Mesendoderm (in vitro differentiated cells): ENCODE results near the gene DLEU7.

Experiments used
- DNase-seq: peaks from one replicate; pipeline ENCODE4 v3.0.0; 2013
- H2AK5ac ChIP-seq: 2 replicates; pipeline ENCODE4 v1.6.1; 2013; ENCODE audit warnings: low read length, inconsistent platforms
- H2BK120ac ChIP-seq: 2 replicates; pipeline ENCODE4 v1.6.1; 2013; ENCODE audit warnings: low read depth, mild to moderate bottlenecking, low read length, moderate library complexity, mixed read lengths
- H2BK15ac ChIP-seq: replicated peaks from 2 replicates; pipeline ENCODE4 v1.6.1; 2013; ENCODE audit warnings: low read depth, mild to moderate bottlenecking, moderate library complexity
- H2BK5ac ChIP-seq: 2 replicates; pipeline ENCODE4 v1.6.1; 2013; ENCODE audit warnings: low read length, inconsistent platforms
- H3K18ac ChIP-seq: 2 replicates; pipeline ENCODE4 v1.6.1; 2013; ENCODE audit warnings: mild to moderate bottlenecking, low read length, mixed read lengths
- H3K23ac ChIP-seq: one replicate; pipeline ENCODE4 v1.6.1; 2013; ENCODE audit warnings: low read length
- H3K27ac ChIP-seq: 2 replicates; pipeline ENCODE4 v1.5.1; 2013; ENCODE audit warnings: low read depth, mild to moderate bottlenecking, inconsistent platforms, low read length, moderate library complexity
- H3K27me3 ChIP-seq: 2 replicates; pipeline ENCODE4 v1.6.1; 2013; ENCODE audit warnings: low read length, control low read depth, mild to moderate bottlenecking, inconsistent platforms; ENCODE audit not compliant: insufficient read depth, poor library complexity
- H3K36me3 ChIP-seq: 2 replicates; pipeline ENCODE4 v1.6.1; 2013; ENCODE audit warnings: low read length, inconsistent platforms; ENCODE audit not compliant: control insufficient read depth, insufficient read depth
- H3K4ac ChIP-seq: one replicate; pipeline ENCODE4 v1.6.1; 2013; ENCODE audit warnings: low read depth, mild to moderate bottlenecking, low read length, moderate library complexity
- H3K4me1 ChIP-seq: 2 replicates; pipeline ENCODE4 v1.6.1; 2013; ENCODE audit warnings: low read depth, low read length, inconsistent platforms; ENCODE audit not compliant: control insufficient read depth
- H3K4me2 ChIP-seq: 2 replicates; pipeline ENCODE4 v1.6.1; 2013; ENCODE audit warnings: low read length
- H3K4me3 ChIP-seq: 2 replicates; pipeline ENCODE4 v1.5.1; 2013; ENCODE audit warnings: mild to moderate bottlenecking, low read length
- H3K56ac ChIP-seq: one replicate; pipeline ENCODE4 v1.6.1; 2013; ENCODE audit warnings: low read length
- H3K79me1 ChIP-seq: 2 replicates; pipeline ENCODE4 v1.6.1; 2013; ENCODE audit warnings: low read length, inconsistent platforms
- H3K79me2 ChIP-seq: 2 replicates; pipeline ENCODE4 v1.6.1; 2013; ENCODE audit warnings: mild to moderate bottlenecking, low read length; ENCODE audit not compliant: control insufficient read depth, insufficient read depth
- H3K9ac ChIP-seq: 2 replicates; pipeline ENCODE4 v1.6.1; 2013; ENCODE audit warnings: low read length, inconsistent platforms
- H4K5ac ChIP-seq: one replicate; pipeline ENCODE4 v1.6.1; 2013; ENCODE audit warnings: low read length
- H4K8ac ChIP-seq: one replicate; pipeline ENCODE4 v1.6.1; 2013; ENCODE audit warnings: low read depth, mild to moderate bottlenecking, control low read depth, low read length, moderate library complexity
- WGBS: extraction: QIAGEN DNeasy Blood & Tissue Kit; methylation state at CpG from one replicate; pipeline ENCODE4 v1.1.7; 2013; ENCODE audit warnings: low lambda C conversion rate, missing lambda C conversion rate; ENCODE audit not compliant: insufficient coverage; ENCODE audit errors: extremely low coverage; 5-methylcytosine and 5-hydroxymethylcytosine counted together

DLEU7 gene

DNA sequence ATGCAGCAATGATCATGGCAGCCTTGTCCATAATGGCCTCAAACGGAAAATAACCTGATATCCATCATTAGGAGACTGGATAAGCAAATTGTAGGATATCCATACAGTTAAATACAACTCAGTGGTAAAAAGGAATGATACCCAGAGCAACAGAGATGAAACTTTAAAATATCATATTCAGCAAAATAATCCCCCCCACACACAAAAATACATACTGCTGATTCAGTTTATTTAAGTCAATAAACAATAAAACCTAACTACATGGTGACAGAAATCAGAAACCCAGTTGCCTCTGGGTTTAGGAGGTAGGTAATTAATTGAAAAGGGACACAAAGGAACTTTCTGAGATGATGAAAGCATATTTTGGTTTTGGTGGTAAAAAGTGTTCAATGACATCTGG is 27.9 kb upstream of the DLEU7 start:
- Histone ChIP-seq H3K4me3 (no peak overlapping the region), H2BK15ac (no peak overlapping the region), H2BK120ac (no peak overlapping the region), H4K5ac (no peak overlapping the region), H3K79me1 (no peaks in the 10 kb centered on the region), H3K79me2 (no peaks in the 10 kb centered on the region), H4K8ac (no peak overlapping the region), H3K56ac (no peak overlapping the region), H2AK5ac (no peak overlapping the region), H3K4me2 (no peak overlapping the region), H3K27ac (no peak overlapping the region), H3K4ac (no peak overlapping the region), H3K18ac (no peak overlapping the region), H2BK5ac (no peak overlapping the region), H3K4me1 (no peaks in the 10 kb centered on the region), H3K23ac (no peak overlapping the region), H3K9ac (no peak overlapping the region), H3K27me3 (no peaks in the 10 kb centered on the region), H3K36me3 (no peaks in the 10 kb centered on the region)
- DNase-seq: no peak
- no CpG with 5 or more reads among the region's 1 CpG for WGBS

DNA sequence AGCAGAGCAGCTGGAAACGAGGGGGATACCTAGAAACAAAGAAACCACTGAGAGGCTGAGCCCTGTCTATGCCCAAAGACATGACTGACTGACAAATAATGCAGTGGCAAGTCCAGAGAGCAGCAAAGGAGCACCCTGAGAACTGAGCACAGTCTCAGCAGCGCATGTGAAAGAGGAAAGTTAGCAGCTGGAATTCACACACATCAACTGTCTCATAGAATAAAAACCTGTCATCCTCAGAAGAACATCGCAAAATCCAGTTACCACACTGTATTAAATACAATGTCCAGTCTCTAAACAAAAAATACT is 24.1 kb upstream of the DLEU7 start:
- Histone ChIP-seq H4K5ac (no peak overlapping the region), H3K4me2 (no peak overlapping the region), H2AK5ac (no peak overlapping the region), H2BK5ac (no peak overlapping the region), H4K8ac (no peak overlapping the region), H3K27me3 (no peaks in the 10 kb centered on the region), H3K23ac (no peak overlapping the region), H3K4ac (no peak overlapping the region), H3K9ac (no peak overlapping the region), H3K79me1 (no peaks in the 10 kb centered on the region), H3K27ac (no peak overlapping the region), H3K56ac (no peak overlapping the region), H3K4me1 (no peaks in the 10 kb centered on the region), H2BK15ac (no peak overlapping the region), H3K18ac (no peak overlapping the region), H2BK120ac (no peak overlapping the region), H3K36me3 (no peaks in the 10 kb centered on the region), H3K79me2 (no peaks in the 10 kb centered on the region), H3K4me3 (no peak overlapping the region)
- WGBS: no CpG with 5 or more reads among the region's 3 CpGs
- DNase-seq: no peak

DNA sequence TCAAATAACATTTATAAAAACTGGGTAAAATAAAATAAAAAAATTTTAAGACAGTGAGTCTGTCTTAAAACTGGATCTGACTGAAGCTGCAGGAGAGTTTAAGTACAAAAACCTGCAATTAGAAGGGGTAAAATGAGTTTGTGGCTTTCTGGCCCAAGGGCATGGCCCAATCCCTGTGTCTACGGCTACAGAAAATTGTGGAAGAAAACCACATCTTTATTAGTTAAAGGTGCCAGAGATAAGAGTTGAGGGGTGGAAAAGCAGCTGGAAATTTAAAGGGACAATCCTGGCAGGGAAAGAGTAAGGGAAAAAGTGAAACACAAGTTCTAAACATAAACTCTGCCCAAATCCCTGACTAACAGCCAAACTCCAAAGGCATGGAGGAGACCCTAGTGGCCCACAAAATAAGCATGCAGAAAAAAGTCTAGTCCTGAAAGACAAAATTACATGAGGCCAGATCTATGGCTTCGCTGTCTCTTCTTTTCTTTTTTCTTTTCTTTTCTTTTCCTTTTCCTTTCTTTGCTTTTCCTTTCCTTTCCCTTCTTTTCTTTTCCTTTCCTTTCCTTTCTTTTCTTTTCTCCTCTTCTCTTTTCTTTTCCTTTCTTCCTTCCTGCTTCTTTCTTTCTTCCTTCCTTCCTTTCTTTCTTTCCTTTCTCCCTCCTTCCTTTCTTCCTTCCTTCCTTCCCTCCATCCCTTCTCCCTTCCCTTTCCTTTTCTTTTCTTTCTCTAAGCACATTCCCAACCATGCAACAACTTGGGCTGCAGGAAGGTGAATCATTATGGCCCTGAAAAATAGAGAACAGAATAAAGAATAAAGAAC is 23.5 kb upstream of the DLEU7 start:
- no CpG with 5 or more reads among the region's 2 CpGs for WGBS
- no peak overlapping the region for H3K4me2 ChIP-seq
- H3K79me2 ChIP-seq: no peaks in the 10 kb centered on the region
- no peaks in the 10 kb centered on the region for H3K79me1 ChIP-seq
- no peak overlapping the region for H3K27ac ChIP-seq
- H2BK120ac ChIP-seq: no peak overlapping the region
- H4K8ac ChIP-seq: no peak overlapping the region
- no peaks in the 10 kb centered on the region for H3K27me3 ChIP-seq
- H3K4me1 ChIP-seq: no peaks in the 10 kb centered on the region
- H3K4ac ChIP-seq: no peak overlapping the region
- no peak overlapping the region for H2AK5ac ChIP-seq
- no peak overlapping the region for H3K4me3 ChIP-seq
- no peaks in the 10 kb centered on the region for H3K36me3 ChIP-seq
- no peak overlapping the region for H3K18ac ChIP-seq
- no peak overlapping the region for H3K9ac ChIP-seq
- no peak overlapping the region for H3K56ac ChIP-seq
- H2BK15ac ChIP-seq: no peak overlapping the region
- no peak overlapping the region for H3K23ac ChIP-seq
- no peak overlapping the region for H4K5ac ChIP-seq
- no peak overlapping the region for H2BK5ac ChIP-seq
- no peak for DNase-seq

DNA sequence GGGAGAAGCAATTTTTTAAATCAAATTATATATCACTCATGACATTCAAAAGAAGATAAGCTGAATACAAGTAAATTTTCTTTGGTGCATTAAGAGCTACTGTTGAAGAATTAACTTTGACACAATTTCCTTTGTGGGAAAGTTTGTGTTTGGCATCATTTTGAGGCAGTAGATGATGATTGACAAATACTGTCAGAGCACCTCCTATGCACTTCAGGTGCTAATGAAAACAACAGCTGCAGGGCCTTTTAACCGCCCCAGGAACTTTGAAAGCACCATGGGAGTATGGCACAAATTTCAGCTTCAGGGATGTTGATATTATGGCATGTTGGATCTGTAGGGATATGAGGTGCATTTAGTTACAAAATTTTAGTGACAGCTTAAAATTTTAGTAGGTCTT is 21.0 kb upstream of the DLEU7 start:
- no peak overlapping the region for H3K23ac ChIP-seq
- H3K18ac ChIP-seq: no peak overlapping the region
- DNase-seq: no peak
- no peak overlapping the region for H3K4me2 ChIP-seq
- H3K27ac ChIP-seq: no peak overlapping the region
- H3K27me3 ChIP-seq: no peaks in the 10 kb centered on the region
- H3K9ac ChIP-seq: no peak overlapping the region
- H3K36me3 ChIP-seq: no peaks in the 10 kb centered on the region
- no peak overlapping the region for H3K4ac ChIP-seq
- no peaks in the 10 kb centered on the region for H3K79me2 ChIP-seq
- H2BK120ac ChIP-seq: no peak overlapping the region
- no peak overlapping the region for H4K5ac ChIP-seq
- no peak overlapping the region for H2BK15ac ChIP-seq
- no peak overlapping the region for H2AK5ac ChIP-seq
- WGBS: no CpG with 5 or more reads among the region's 1 CpG
- no peak overlapping the region for H2BK5ac ChIP-seq
- no peaks in the 10 kb centered on the region for H3K4me1 ChIP-seq
- no peak overlapping the region for H4K8ac ChIP-seq
- no peaks in the 10 kb centered on the region for H3K79me1 ChIP-seq
- no peak overlapping the region for H3K4me3 ChIP-seq
- no peak overlapping the region for H3K56ac ChIP-seq

DNA sequence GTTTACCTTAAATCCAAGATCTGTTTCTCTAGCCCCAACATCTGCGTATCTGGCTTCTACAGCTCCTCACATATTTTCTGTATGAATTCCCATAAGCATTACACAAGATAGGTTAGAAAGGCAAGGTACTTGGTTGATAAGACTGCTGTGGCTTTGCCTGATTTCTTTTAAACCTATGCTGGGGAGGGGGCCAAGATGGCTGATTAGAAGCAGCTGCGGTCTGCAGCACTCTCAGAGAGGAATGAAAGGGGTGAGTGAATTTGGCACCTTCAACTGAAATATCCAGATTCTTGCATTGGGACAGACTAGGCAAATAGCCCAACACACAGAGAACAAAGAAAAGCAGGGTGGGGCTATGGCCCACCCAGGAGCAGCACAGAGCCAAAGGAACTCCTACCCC is 12.2 kb upstream of the DLEU7 start:
- no peak overlapping the region for H3K18ac ChIP-seq
- H3K23ac ChIP-seq: no peak overlapping the region
- no peak overlapping the region for H3K4ac ChIP-seq
- H2BK120ac ChIP-seq: no peak overlapping the region
- H4K5ac ChIP-seq: no peak overlapping the region
- H3K36me3 ChIP-seq: no peaks in the 10 kb centered on the region
- no peak overlapping the region for H3K4me2 ChIP-seq
- no peak overlapping the region for H3K9ac ChIP-seq
- no peaks in the 10 kb centered on the region for H3K79me1 ChIP-seq
- no peak overlapping the region for H3K27ac ChIP-seq
- no peak overlapping the region for H2BK5ac ChIP-seq
- no peak overlapping the region for H3K4me3 ChIP-seq
- no CpG with 5 or more reads among the region's 2 CpGs for WGBS
- DNase-seq: no peak
- no peak overlapping the region for H3K56ac ChIP-seq
- no peak overlapping the region for H2BK15ac ChIP-seq
- no peak overlapping the region for H2AK5ac ChIP-seq
- no peaks in the 10 kb centered on the region for H3K27me3 ChIP-seq
- H3K4me1 ChIP-seq: no peaks in the 10 kb centered on the region
- H3K79me2 ChIP-seq: no peaks in the 10 kb centered on the region
- H4K8ac ChIP-seq: no peak overlapping the region

DNA sequence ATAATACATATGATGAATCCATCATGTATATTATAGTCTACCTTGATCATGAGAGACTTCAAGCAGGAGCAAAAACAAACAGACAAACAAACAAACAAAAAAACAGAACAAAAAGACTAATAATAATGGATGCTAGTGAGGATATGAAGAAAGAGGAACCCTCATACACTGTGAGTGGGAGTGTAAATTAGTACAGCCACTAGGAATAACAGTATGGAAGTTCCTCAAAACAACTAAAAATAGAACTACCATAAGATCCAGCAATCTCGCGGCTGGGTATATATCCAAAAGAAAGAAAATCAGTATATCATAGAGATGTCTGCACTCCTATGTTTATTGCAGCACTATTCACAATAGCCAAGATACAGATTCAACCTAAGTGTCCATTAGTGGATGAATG is 7.0 kb upstream of the DLEU7 start:
- Histone ChIP-seq H3K4me1 (no peaks in the 10 kb centered on the region), H3K27ac (no peak overlapping the region), H3K79me2 (no peaks in the 10 kb centered on the region), H4K5ac (no peak overlapping the region), H2BK120ac (no peak overlapping the region), H3K9ac (no peak overlapping the region), H3K79me1 (no peaks in the 10 kb centered on the region), H3K23ac (no peak overlapping the region), H2BK5ac (no peak overlapping the region), H3K4me2 (no peak overlapping the region), H2AK5ac (no peak overlapping the region), H3K4me3 (no peak overlapping the region), H3K18ac (no peak overlapping the region), H4K8ac (no peak overlapping the region), H3K4ac (no peak overlapping the region), H3K36me3 (no peaks in the 10 kb centered on the region), H3K56ac (no peak overlapping the region), H2BK15ac (no peak overlapping the region), H3K27me3 (no peaks in the 10 kb centered on the region)
- WGBS: no CpG with 5 or more reads among the region's 2 CpGs
- DNase-seq: no peak
